ENCODE results near the gene R3HDM2. TPM values are rescaled to one million over a fixed set of nuclear protein-coding genes. Genes with fewer than 3 reads are reported as not detected.

Gene R3HDM2
- total and polyA plus RNA-seq, 2 of the 13 experiments (the other 11 are each of a cell fraction or from before 2014, with no cell fraction given), result 11.1 to 23.5 TPM

- TF ChIP-seq CEBPZ (IDR thresholded peaks at IDR 0.05; ENCODE audit: low read length) (no peak), POLR2G (IDR thresholded peaks at IDR 0.05; ENCODE audit: low read depth, low read length) (peak; percentile 60), ZNF367 (CRISPR knock-in tag; IDR thresholded peaks at IDR 0.05; ENCODE audit: borderline replicate concordance) (no peak), ZNF776 (CRISPR knock-in tag; IDR thresholded peaks at IDR 0.05) (peak; percentile 63; the same call in 1 of the 2 replicates), RARG (CRISPR knock-in tag; IDR thresholded peaks at IDR 0.05; ENCODE audit: low read depth) (no peak), TCF7L2 (IDR thresholded peaks at IDR 0.05; ENCODE audit: low read depth, low read length) (no peak), ZNF619 (CRISPR knock-in tag; IDR thresholded peaks at IDR 0.05) (peak; percentile 21; the same call in 1 of the 2 replicates), REST (IDR thresholded peaks at IDR 0.05; ENCODE audit: borderline replicate concordance in 1 of 2, low read depth in 1 of 2, low read length in 2 of 2) (no peak), CAMTA2 (CRISPR knock-in tag; IDR thresholded peaks at IDR 0.05; ENCODE audit: borderline replicate concordance) (no peak), ZNF260 (CRISPR knock-in tag; IDR thresholded peaks at IDR 0.05; ENCODE audit: borderline replicate concordance, low read depth) (no peak), CEBPG (CRISPR knock-in tag; IDR thresholded peaks at IDR 0.05) (no peak), SMARCE1 (IDR thresholded peaks at IDR 0.05; ENCODE audit: borderline replicate concordance) (no peak), ZHX1 (CRISPR knock-in tag; IDR thresholded peaks at IDR 0.05; ENCODE audit: low read depth) (no peak), NFATC3 (CRISPR knock-in tag; IDR thresholded peaks at IDR 0.05) (no peak), ZNF234 (CRISPR knock-in tag; conservative IDR thresholded peaks at IDR 0.05) (no peak), SMAD1 (CRISPR knock-in tag; IDR thresholded peaks at IDR 0.05; ENCODE audit: borderline replicate concordance, low read depth) (peak; percentile 85; the same call in 1 of the 2 replicates), ATRX (CRISPR knock-in tag; IDR thresholded peaks at IDR 0.05; ENCODE audit: borderline replicate concordance) (no peak)
- TF ChIP-seq, protein P1, sequence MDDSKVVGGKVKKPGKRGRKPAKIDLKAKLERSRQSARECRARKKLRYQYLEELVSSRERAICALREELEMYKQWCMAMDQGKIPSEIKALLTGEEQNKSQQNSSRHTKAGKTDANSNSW (CRISPR knock-in tag; IDR thresholded peaks at IDR 0.05; ENCODE audit: borderline replicate concordance), result no peak
- TF ChIP-seq, protein P2, sequence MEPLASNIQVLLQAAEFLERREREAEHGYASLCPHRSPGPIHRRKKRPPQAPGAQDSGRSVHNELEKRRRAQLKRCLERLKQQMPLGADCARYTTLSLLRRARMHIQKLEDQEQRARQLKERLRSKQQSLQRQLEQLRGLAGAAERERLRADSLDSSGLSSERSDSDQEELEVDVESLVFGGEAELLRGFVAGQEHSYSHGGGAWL (CRISPR knock-in tag; IDR thresholded peaks at IDR 0.05), result no peak
These were observed 28.4 kb upstream of the R3HDM2 start (continued) for GRCh38 chr12:57459055-57459749.
